RWPE1 (cell line): ENCODE data around the gene TBX21.
"Not testable (repeated sequence)": the region's sequence is repeated elsewhere in the genome, so short reads cannot be mapped to it uniquely, and the experiment has no call there.

ENCODE experiments used
- CTCF ChIA-PET: fragments of 350-600 bp; sonication (Branson Sonifier 250); formaldehyde crosslinking; extraction: SDS; loops from one replicate; lab custom pipeline; 2021; lab: Yijun Ruan, JAX
- POLR2A ChIA-PET: fragments of 400-600 bp; formaldehyde crosslinking; extraction: SDS; loops from one replicate; lab custom pipeline; 2020; ENCODE audit warnings: antibody characterized with exemption; ENCODE audit not compliant: low non-redundant PET; lab: Yijun Ruan, JAX
- DNase-seq: peaks from one replicate; pipeline ENCODE4 v3.0.0; 2012; ENCODE audit warnings: low spot score
- H3K27ac ChIP-seq: fragments of 450-650 bp; 2 replicates; pipeline ENCODE4 v1.5.1; 2017
- CTCF ChIP-seq: fragments of 450-650 bp; conservative IDR thresholded peaks from 2 replicates; pipeline ENCODE4 v1.5.1; 2017; ENCODE audit warnings: low read depth, mild to moderate bottlenecking

Gene TBX21

GRCh38 chr17:47738178-47738577 lies 5.1 kb downstream of the TBX21 start:
- DNase-seq: no peak
- TF ChIP-seq CTCF: no peak
- POLR2A ChIA-PET: no interaction called here
- no peak overlapping the region for H3K27ac ChIP-seq
- CTCF ChIA-PET: interaction anchor here (0.7 kb wide), 1 partner anchor 38 kb away, joined by 3 read pairs; no protein-coding TSS in a partner anchor

GRCh38 chr17:47739150-47739549 lies 6.1 kb downstream of the TBX21 start:
- TF ChIP-seq CTCF: no peak
- POLR2A ChIA-PET: no interaction called here
- CTCF ChIA-PET: interaction anchor here (0.7 kb wide), 1 partner anchor 37 kb away, joined by 3 read pairs; no protein-coding TSS in a partner anchor
- no peak for DNase-seq
- H3K27ac ChIP-seq: no peak overlapping the region

GRCh38 chr17:47739945-47740344 lies 6.9 kb downstream of the TBX21 start:
- DNase-seq, CTCF ChIA-PET, H3K27ac ChIP-seq: not testable (repeated sequence)
- POLR2A ChIA-PET: interaction anchor here (0.6 kb wide), 1 partner anchor 230 kb away, joined by 3 read pairs; no protein-coding TSS in a partner anchor

- ChIA-PET POLR2A (no interaction called here), CTCF (interaction anchor here (0.8 kb wide), 1 partner anchor 9 kb away, joined by 3 read pairs; no protein-coding TSS in a partner anchor)
- DNase-seq: no peak
Measured at GRCh38 chr17:47741109-47741792, 8.2 kb downstream of the TBX21 start.

GRCh38 chr17:47741793-47742145 lies 8.7 kb downstream of the TBX21 start:
- DNase-seq: no peak
- ChIA-PET CTCF (interaction anchor here (0.5 to 0.8 kb wide), 3 partner anchors 10 to 99 kb away, joined by 3 to 4 read pairs (median 3); partner anchors contain the start of gene SCRN2), POLR2A (interaction anchor here (0.6 kb wide), 1 partner anchor 10 kb away, joined by 3 read pairs; no protein-coding TSS in a partner anchor)

More at GRCh38 chr17:47741109-47741792, 8.2 kb downstream of the TBX21 start:
- TF ChIP-seq CTCF: no peak
- no peak overlapping the region for H3K27ac ChIP-seq

GRCh38 chr17:47742319-47743181 lies 9.5 kb downstream of the TBX21 start:
- no peak for DNase-seq
- no peak overlapping the region for H3K27ac ChIP-seq
- POLR2A ChIA-PET: interaction anchor here (0.6 kb wide), 1 partner anchor 10 kb away, joined by 3 read pairs; no protein-coding TSS in a partner anchor
- no peak; the same call in 1 of the 2 replicates for TF ChIP-seq CTCF
- CTCF ChIA-PET: interaction anchor here (0.5 to 0.8 kb wide), 5 partner anchors 11 to 1779 kb away, joined by 3 to 7 read pairs (median 4); partner anchors contain the start of gene SCRN2

More at GRCh38 chr17:47741793-47742145, 8.7 kb downstream of the TBX21 start:
- H3K27ac ChIP-seq: no peak overlapping the region
- TF ChIP-seq CTCF: no peak
